ENCODE data around the gene PRAMEF17. TPM values are rescaled to one million over a fixed set of nuclear protein-coding genes. Genes with fewer than 3 reads are reported as not detected.
"Not testable (repeated sequence)": the region's sequence is repeated elsewhere in the genome, so short reads cannot be mapped to it uniquely, and the experiment has no call there.

The PRAMEF17 gene
- total RNA-seq, 4 donors from 2014 or later: not detected

DNA sequence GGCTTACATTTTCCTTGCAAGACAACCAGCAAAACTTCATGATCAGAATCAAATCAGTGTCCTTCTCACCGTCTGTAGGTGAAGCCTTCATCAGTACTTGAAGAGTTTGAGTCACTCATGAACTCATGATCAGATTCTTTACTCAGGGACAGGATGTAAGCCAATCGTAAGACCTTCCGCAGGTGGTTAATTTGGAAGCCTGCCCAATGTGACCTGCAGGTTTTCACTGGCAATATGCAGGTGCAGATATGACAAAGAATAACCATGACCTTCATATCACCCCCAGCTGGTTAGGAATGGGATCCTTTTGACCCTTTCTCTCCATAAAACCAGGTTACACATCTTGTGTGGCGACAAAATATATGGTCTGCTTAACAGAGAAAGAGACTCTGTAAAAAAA is 18.4 kb downstream of the PRAMEF17 start:
- intact Hi-C loops (cut with DNase I; ENCODE audit: low total_unique reads): no loop called here
- TF ChIP-seq POLR2A (IDR thresholded peaks at IDR 0.05) (no peak), CTCF (IDR thresholded peaks at IDR 0.05) (no peak)
- 52 to 79% methylated on average over 4 of the region's 4 CpGs for WGBS, 2 donors
- no peak overlapping the region for H3K4me3 ChIP-seq (ENCODE audit: low read depth, poor library complexity, severe bottlenecking)
- no peak for DNase-seq (ENCODE audit: low spot score in 2 of 2)

DNA sequence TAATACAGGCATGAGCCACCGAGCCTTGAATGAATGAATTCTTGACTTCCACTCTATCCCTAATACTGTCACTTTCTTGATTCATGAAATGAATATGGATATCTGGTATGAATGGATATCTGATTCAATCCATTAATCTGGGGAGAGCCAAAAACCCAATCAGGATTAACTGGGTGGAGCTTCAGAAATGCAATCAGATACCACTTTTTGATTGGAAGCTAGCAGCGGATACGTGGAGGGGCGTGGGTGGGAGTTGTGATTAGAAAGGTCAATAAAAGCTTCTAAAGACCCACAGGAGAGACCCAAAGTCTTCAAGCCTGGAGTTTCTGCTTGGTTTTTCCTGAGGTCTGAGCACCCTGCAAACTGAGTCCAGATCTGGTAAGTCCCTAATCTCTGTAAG is 20.7 kb downstream of the PRAMEF17 start, which contains the start of gene PRAMEF20:
Gene PRAMEF20, plus strand, starts transcription at position 301 of the 400 bp plus-strand sequence. CDS start 5,905 bp downstream, outside the sequence.
- intact Hi-C loops (cut with DNase I; ENCODE audit: low total_unique reads); DNase-seq (ENCODE audit: low spot score in 2 of 2); H3K4me3 ChIP-seq (ENCODE audit: low read depth, poor library complexity, severe bottlenecking): not testable (repeated sequence)
- 62 to 90% methylated on average over 4 of the region's 4 CpGs for WGBS, 2 donors

- WGBS, 2 donors: 92 to 98% methylated on average over 7 to 13 of the region's 13 CpGs
- intact Hi-C loops (cut with DNase I; ENCODE audit: low total_unique reads): no loop called here
- TF ChIP-seq POLR2A (IDR thresholded peaks at IDR 0.05) (no peak), CTCF (IDR thresholded peaks at IDR 0.05) (no peak)
- no peak for DNase-seq (ENCODE audit: low spot score in 2 of 2)
- no peak overlapping the region for H3K4me3 ChIP-seq (ENCODE audit: low read depth, poor library complexity, severe bottlenecking)
Observed at GRCh38 chr1:13430495-13430894, 41.1 kb downstream of the PRAMEF17 start.

GRCh38 chr1:13432251-13432650 is 42.8 kb downstream of the PRAMEF17 start:
- intact Hi-C loops (cut with DNase I; ENCODE audit: low total_unique reads): no loop called here
- TF ChIP-seq POLR2A (IDR thresholded peaks at IDR 0.05): no peak
- no peak for TF ChIP-seq CTCF (IDR thresholded peaks at IDR 0.05)
- no peak overlapping the region for H3K4me3 ChIP-seq (ENCODE audit: low read depth, poor library complexity, severe bottlenecking)
- WGBS, 2 donors: 17 to 28% methylated on average over 3 of the region's 3 CpGs
- no peak for DNase-seq (ENCODE audit: low spot score in 2 of 2)

- DNase-seq (ENCODE audit: low spot score in 2 of 2); H3K4me3 ChIP-seq (ENCODE audit: low read depth, poor library complexity, severe bottlenecking); intact Hi-C loops (cut with DNase I; ENCODE audit: low total_unique reads): not testable (repeated sequence)
- 93 to 97% methylated on average over 18 to 32 of the region's 32 CpGs for WGBS, 2 donors
Observed at GRCh38 chr1:13433694-13434358, 44.4 kb downstream of the PRAMEF17 start.

- DNase-seq (ENCODE audit: low spot score in 2 of 2): no peak
- WGBS, 2 donors: 41 to 54% methylated on average over 3 of the region's 3 CpGs
- TF ChIP-seq POLR2A (IDR thresholded peaks at IDR 0.05) (no peak), CTCF (IDR thresholded peaks at IDR 0.05) (no peak)
- no peak overlapping the region for H3K4me3 ChIP-seq (ENCODE audit: low read depth, poor library complexity, severe bottlenecking)
- intact Hi-C loops (cut with DNase I; ENCODE audit: low total_unique reads): no loop called here
Observed at GRCh38 chr1:13435458-13435857, 46.0 kb downstream of the PRAMEF17 start.

DNA sequence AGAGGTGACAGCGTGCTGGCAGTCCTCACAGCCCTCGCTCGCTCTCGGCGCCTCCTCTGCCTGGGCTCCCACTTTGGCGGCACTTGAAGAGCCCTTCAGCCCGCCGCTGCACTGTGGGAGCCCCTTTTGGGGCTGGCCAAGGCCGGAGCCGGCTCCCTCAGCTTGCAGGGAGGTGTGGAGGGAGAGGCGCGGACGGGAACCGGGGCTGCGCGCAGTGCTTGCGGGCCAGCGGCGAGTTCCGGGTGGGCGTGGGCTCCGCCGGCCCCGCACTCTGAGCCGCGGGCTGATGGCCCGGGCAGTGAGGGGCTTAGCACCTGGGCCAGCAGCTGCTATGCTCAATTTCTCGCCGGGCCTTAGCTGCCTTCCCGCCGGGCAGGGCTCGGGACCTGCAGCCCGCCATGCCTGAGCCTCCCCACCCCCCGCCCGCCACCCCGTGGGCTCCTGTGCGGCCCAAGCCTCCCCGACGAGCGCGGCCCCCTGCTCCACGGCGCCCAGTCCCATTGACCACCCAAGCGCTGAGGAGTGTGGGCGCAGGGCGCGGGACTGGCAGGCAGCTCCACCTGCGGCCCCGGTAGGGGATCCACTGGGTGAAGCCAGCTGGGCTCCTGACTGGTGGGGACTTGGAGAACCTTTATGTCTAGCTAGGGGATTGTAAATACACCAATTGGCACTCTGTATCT is 49.8 kb downstream of the PRAMEF17 start:
- H3K4me3 ChIP-seq (ENCODE audit: low read depth, poor library complexity, severe bottlenecking); DNase-seq (ENCODE audit: low spot score in 2 of 2); intact Hi-C loops (cut with DNase I; ENCODE audit: low total_unique reads): not testable (repeated sequence)
- WGBS, 2 donors: 94 to 95% methylated on average over 21 to 45 of the region's 49 CpGs

Other genes with a start within 250 kb of the PRAMEF17 start
- gene PRAMEF26, start 233.6 kb upstream of the PRAMEF17 start, total RNA-seq: not detected
- not detected for gene HNRNPCL4, start 224.0 kb upstream of the PRAMEF17 start, total RNA-seq
- not detected for gene PRAMEF9, start 217.8 kb upstream of the PRAMEF17 start, total RNA-seq
- gene PRAMEF13, start 188.2 kb upstream of the PRAMEF17 start, total RNA-seq: not detected
- not detected for gene PRAMEF18, start 163.5 kb upstream of the PRAMEF17 start, total RNA-seq
- not detected for gene PRAMEF5, start 135.4 kb upstream of the PRAMEF17 start, total RNA-seq
- gene PRAMEF8, start 104.5 kb upstream of the PRAMEF17 start, total RNA-seq: not detected
- not detected for gene PRAMEF33, start 86.1 kb upstream of the PRAMEF17 start, total RNA-seq
- gene PRAMEF15, start 74.1 kb upstream of the PRAMEF17 start, total RNA-seq: not detected
- not detected for gene PRAMEF14, start 42.5 kb upstream of the PRAMEF17 start, total RNA-seq
- not detected for gene PRAMEF19, start 17.7 kb upstream of the PRAMEF17 start, total RNA-seq
- gene PRAMEF20, start 20.8 kb downstream of the PRAMEF17 start, total RNA-seq: not detected
- gene LRRC38, start 124.4 kb downstream of the PRAMEF17 start, total RNA-seq: 1 to 10 TPM; 1.2 to 3.0 (median 2.3) TPM
- 10 to 100 TPM; 16.0 to 40.7 (median 32.7) TPM for gene PDPN, start 194.2 kb downstream of the PRAMEF17 start, total RNA-seq

Measured in lower leg skin (tissue), 4 donors.